Karpas-422 (cell line): ENCODE data around the gene EEFSEC. TPM values are rescaled to one million over a fixed set of nuclear protein-coding genes. Genes with fewer than 3 reads are reported as not detected.

Experiments
- DNase-seq: peaks from one replicate; pipeline ENCODE4 v3.0.0-alpha.2; 2015
- H2AFZ ChIP-seq: fragments of 200-600 bp; sonication (generic); 2 replicates; pipeline ENCODE4 v1.6.1; 2014; ENCODE audit warnings: antibody characterized with exemption, low read length, mixed read lengths
- H3K27ac ChIP-seq: fragments of 200-600 bp; sonication (generic); 2 replicates; pipeline ENCODE4 v1.5.1; 2014; ENCODE audit warnings: mild to moderate bottlenecking, low read length, moderate library complexity
- H3K27me3 ChIP-seq: fragments of 200-600 bp; sonication (generic); 2 replicates; pipeline ENCODE4 v1.6.1; 2014; ENCODE audit warnings: low read length, mixed read lengths
- H3K36me3 ChIP-seq: fragments of 200-600 bp; sonication (generic); 2 replicates; pipeline ENCODE4 v1.6.1; 2014; ENCODE audit warnings: low read length, mixed read lengths; ENCODE audit not compliant: insufficient read depth
- H3K4me1 ChIP-seq: fragments of 200-600 bp; sonication (generic); 2 replicates; pipeline ENCODE4 v1.6.1; 2014; ENCODE audit warnings: mild to moderate bottlenecking, low read length, mixed read lengths
- H3K4me2 ChIP-seq: fragments of 200-600 bp; sonication (generic); 2 replicates; pipeline ENCODE4 v1.6.1; 2014; ENCODE audit warnings: low read length, low read depth, mild to moderate bottlenecking; ENCODE audit not compliant: poor library complexity, severe bottlenecking
- H3K4me3 ChIP-seq: fragments of 200-600 bp; sonication (generic); 2 replicates; pipeline ENCODE4 v1.5.1; 2014; ENCODE audit warnings: mild to moderate bottlenecking, antibody characterized with exemption, low read length, mixed read lengths
- H3K79me2 ChIP-seq: fragments of 200-600 bp; sonication (generic); 2 replicates; pipeline ENCODE4 v1.6.1; 2014; ENCODE audit warnings: mild to moderate bottlenecking, low read length, mixed read lengths
- H3K9ac ChIP-seq: fragments of 200-600 bp; sonication (generic); 2 replicates; pipeline ENCODE4 v1.6.0; 2014; ENCODE audit warnings: low read length
- H3K9me2 ChIP-seq: fragments of 200-600 bp; sonication (generic), shearing (Covaris generic); replicated peaks from 2 replicates; pipeline ENCODE4 v1.6.0; 2014; ENCODE audit warnings: mild to moderate bottlenecking, low read length, moderate library complexity; ENCODE audit not compliant: insufficient read depth
- H3K9me3 ChIP-seq: fragments of 300-700, 200-600 bp; sonication (generic); 2 replicates; pipeline ENCODE4 v1.6.1; 2014; ENCODE audit warnings: low read length, mixed read lengths
- H4K20me1 ChIP-seq: fragments of 200-600 bp; sonication (generic); 2 replicates; pipeline ENCODE4 v1.6.1; 2014; ENCODE audit warnings: mild to moderate bottlenecking, antibody characterized with exemption, low read length, low read depth; ENCODE audit not compliant: insufficient read depth
- small RNA-seq: library from RNA; depleted of rRNA; stranded (forward); fragments of <200 nt; gene quantifications from one replicate; pipeline ENCODE3, GENCODE V24; 2014
- total RNA-seq: library from RNA; depleted of rRNA; stranded (reverse); fragments of >200 nt; shearing (Covaris generic); gene quantifications from 2 replicates; pipeline ENCODE4 v1.2.3, GENCODE V29; 2014; ENCODE audit warnings: low replicate concordance; rRNA removed

Gene EEFSEC
- total RNA-seq, 1 experiment from 2014 or later: 10.1 TPM

- Histone ChIP-seq H3K9ac (no peak overlapping the region), H4K20me1 (0 out of 2 replicates have a peak, but pooled peaks cover 3% of the 10 kb centered on the region), H3K27ac (no peak overlapping the region), H3K9me3 (no peaks in the 10 kb centered on the region), H3K36me3 (no peaks in the 10 kb centered on the region), H3K27me3 (no peaks in the 10 kb centered on the region), H3K4me1 (no peaks in the 10 kb centered on the region), H3K9me2 (no peaks in the 10 kb centered on the region), H3K79me2 (no peaks in the 10 kb centered on the region), H3K4me3 (no peak overlapping the region), H3K4me2 (no peak overlapping the region), H2AFZ (no peak overlapping the region)
- no peak for DNase-seq
These were observed 304.7 kb downstream of the EEFSEC start for GRCh38 chr3:128457937-128458336.

Small RNAs within 50 kb of the gene (small RNA-seq; reads per million reads assigned to genes)
- gene RNU6-823P: not detected

Other genes starting within 250 kb of the EEFSEC start
- gene KBTBD12, start 238.2 kb upstream of the EEFSEC start, total RNA-seq: not detected in 2 replicates
- gene SEC61A1, start 101.0 kb upstream of the EEFSEC start, total RNA-seq: 85.3 and 86.3 TPM in 2 replicates
- gene RUVBL1, start 29.7 kb upstream of the EEFSEC start, total RNA-seq: 110 and 128 TPM in 2 replicates